COR-L47 (cell line): ENCODE measurements around the gene PIGO.

Experiments
- DNase-seq: peaks from one replicate; lab custom pipeline; 2025; lab: John Stamatoyannopoulos, UW

Gene PIGO

DNA sequence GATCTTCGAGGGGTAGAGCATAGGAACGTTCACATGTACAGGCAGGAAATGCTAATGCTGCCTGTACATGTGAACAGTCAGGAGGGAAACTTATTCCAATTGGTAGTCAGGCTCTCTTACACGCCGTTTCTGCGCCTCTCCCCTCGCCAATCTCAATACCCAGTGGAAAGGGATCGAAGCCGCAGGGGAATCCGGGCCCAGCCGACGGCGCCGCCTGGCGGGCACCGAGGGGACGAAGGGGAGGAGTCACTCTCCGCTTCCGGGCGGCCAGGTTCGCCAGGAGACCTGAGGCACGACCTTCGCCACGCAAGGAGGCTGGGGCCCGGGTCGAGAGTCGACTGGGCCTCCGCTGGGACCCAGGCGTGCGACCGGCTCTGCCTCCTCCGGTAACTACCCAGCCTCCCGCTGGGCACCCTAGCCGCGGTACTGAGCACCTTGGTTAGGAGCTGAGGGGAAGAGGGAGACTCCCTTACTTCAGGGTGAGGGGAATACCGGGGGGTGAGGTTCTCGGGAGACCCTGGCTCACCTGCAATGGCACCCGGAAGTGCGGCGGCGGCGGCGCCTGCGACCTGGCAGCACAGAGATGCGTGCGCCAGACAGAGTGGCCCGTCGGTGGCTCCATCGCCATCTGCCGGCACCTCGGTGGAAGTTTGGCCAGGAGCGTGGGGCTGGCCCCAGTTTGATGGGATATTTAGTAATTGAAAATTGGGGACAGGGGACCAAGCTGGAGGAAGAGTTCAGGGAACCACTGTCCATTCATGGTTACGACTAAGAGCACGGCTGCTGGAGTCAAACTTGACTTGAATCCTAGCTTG is at the start of gene PIGO:
Gene PIGO (minus strand): TSS at position 557 of the 815 bp plus-strand sequence. CDS start 1,026 bp downstream, outside the sequence.
- peak; percentile 83 for DNase-seq

DNA sequence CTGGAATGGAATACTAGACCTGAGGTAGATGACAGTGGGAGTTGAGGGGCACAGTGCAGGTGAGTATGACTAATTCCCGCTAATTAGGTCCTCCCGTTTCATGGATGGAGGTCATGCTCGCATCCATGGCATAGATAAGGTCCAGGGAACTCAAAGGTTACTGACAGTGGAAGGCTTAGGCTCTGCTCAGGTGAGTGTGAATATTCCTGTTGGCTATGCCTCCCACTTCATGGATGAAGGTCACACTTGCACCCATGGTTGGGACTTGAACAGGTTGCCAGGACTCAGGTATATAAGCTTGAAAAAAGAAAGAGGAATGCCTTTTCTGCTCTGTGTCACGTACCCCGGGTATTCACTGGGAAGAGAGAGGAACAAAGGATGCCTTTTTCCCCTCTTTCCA is 45.6 kb upstream of the PIGO start:
- DNase-seq, result no peak

DNA sequence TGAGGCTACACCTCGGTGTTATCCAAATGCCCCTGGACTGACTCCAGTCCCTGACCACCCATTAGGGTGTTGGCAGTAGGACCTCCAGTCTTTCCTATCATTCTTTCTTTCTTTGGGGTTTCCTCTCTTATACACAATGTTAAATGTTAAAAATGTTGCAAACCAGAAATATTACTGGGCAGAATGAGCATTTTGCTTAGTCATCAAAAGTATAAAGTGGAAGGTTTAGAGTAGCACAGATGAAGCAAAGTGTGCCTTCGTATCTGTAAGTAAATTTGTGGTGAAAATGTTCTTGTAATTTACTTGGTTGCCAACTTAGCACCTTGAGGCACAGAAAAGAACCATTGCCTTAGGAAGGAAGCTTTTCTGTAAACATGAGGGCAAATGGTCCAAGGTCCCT is 43.7 kb upstream of the PIGO start:
- no peak for DNase-seq

DNA sequence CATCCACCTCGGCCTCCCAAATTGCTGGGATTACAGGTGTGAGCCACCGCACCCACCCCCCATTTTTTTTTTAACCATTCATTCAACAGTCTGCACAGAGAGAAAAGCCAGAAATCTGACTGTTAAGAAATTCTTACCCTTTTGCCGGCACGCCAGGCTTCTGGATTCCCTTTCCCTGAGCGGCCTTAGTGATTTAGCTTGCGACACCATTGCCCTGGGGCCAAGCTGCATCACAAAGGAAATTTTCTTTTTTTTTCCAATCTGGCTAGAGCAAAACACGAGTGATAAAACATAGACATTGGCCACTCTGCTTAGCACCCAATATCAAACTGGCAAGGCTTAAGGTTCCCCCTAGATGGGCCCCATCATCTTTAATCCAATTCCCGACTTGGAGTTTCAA is 40.5 kb upstream of the PIGO start:
- no peak for DNase-seq

DNA sequence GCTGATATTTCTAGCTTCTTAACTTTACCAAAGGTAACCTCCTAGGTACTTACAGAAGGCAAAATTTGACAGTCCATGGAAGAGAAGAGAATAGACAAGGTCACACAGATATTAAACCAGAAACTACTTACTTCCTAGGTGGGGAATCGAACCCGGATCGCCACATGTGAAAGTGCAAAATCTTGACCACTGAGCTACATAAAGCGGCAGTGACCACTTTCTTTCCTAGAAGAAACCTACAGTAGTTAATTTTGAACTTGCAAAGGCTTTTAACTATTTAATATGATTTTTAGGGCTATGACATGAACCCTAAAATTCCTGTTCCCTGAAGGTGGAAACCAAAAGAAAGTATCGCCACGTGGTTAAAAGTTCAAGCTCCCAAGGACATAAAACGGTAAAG is 39.6 kb upstream of the PIGO start:
- DNase-seq, result no peak

DNA sequence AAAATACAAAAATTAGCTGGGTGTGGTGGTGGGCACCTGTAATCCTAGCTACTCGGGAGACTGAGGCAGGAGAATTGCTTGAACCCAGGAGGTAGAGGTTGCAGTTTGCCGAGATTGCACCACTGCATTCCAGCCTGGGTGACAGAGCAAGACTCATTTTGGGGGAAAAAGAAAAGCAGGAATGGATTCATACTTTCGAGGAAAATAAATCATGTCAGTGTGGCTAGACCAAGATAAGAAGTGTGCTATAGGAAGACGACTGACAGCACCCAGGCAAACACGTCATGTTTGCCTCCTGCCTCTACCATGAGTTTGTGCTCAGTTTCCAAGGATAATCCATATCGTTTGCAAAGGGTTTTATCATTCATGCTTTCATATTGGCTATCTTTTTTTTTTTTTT is 38.5 kb upstream of the PIGO start:
- no peak for DNase-seq

DNA sequence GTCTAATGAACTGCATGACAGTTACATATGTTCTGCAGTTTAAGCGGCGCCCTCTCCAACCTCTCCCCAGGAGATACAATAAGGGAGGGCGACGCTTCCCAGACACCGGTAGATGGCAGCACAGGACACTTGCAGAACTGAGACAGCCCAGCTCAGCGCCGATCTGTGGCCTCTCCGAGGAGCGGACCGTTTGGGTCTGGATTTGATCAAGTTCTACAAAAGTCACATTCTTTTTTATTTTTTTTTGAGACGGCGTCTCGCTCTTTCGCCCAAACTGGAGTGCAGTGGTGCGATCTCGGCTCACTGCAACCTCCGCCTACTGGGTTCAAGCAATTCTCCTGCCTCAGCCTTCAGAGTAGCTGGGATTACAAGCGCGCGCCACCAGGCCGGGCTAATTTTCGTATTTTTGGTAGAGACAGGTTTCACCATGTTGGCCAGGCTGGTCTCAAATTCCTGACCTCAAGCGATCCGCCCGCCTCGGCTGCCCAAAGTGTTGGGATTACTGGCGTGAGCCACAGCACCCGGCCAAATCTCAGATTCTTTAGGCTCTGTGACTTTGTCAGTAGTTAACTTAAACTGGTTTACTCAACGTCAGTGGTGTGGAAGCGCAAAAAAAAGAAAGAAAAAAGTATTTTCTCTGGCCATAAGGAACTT is 20.6 kb upstream of the PIGO start:
- DNase-seq, result peak; percentile 85

DNA sequence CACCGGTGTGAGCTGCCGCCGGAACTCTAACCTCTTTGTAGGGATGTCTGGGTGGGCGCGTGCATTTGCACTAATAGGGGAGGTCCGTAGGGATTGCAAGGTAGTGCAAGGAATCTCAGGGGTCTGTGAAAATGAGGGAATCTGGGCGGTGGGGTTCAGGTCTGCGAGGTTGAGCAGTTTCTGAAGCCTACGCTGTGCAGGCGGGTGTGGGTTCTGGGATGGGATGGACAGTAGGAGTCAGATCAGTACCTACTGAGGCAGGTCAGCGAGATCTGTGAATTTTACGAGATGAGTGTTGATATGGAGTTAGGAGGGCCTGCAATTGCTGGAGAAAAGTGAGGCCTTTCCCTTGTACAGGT is 20.1 kb upstream of the PIGO start:
- DNase-seq, result no peak

DNA sequence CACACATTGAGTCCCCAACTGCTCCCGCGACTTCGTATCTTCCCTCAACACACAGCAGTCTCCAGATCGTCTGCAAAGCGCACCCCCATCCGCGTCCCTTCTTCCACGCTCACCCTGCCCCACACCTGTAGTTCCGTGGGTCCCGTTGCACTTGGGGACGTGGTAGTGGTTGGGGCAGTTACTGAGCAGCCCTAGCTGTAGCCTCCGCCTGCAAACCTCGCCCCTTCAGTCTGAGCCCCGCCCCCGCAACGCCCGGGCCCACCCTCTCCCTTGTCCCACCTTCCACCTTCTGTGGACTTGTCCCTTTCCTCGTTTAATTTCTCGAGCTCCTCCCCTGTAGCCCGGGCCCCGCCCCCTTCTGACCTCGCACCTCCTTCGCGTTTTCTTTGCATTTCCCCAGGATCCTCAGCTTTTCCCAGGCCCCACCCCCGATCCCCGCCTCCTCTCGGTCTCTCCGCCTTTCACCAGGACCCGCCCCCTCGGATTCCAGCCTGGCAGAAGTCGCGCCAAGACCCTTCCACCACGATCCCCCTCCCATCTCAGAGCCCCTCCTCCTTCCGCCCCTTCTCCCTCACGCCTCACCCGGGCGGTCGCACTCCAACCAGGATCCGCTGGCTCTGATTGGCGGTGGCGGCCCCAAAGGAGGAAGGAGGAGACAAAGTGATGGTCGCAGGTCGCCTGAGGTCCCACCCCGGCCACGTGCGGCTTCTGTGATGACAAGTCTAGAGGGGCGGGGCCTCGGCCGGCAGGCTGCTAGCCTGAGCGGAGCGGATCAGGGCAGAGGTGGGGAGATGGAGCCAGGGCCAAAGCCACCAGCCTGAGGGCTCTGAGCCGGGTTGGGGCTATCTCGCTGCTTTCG is 19.5 kb upstream of the PIGO start, which contains the start of gene ATOSB:
Gene ATOSB (minus strand): TSS at position 183 of the 859 bp plus-strand sequence. CDS start 7,588 bp downstream, outside the sequence.
- peak; percentile 91 for DNase-seq

DNA sequence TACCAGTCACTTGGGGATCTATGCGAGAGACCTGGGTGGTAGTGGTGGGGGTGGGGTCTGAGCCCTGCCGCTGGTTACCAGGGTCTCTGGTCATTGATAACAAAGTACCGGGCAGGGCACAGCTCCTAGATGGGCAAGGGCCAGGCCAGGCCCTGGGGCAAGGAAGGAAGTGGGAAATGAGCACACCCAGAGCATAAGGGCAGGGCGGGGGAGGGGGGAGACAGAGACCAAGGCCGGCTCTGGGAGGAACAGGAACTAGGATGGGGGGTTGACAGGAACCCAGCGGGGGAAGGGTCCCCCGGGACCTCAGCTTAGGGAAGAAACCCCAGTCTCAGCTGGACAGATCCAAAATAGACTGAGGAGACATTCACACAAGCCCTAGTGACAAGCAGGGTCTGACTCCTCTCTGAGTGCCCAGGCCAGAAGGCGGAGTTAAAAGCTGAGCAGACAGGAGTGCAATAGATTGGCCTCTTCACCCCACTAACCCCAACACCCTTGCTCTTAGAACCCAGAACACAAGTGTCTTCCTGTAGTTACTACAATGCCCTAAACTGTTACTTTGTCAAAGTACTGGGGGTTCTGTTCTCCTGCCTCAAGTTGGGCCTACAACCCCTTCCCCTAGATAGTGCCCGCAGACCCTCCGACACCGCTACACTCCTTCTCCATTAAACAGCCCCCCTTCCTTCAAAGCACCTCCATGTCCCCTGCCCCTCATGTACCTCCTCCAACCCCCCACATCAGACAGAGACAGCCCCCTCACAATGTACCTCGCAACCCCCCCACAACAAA is 18.6 kb upstream of the PIGO start:
- DNase-seq, result no peak

DNA sequence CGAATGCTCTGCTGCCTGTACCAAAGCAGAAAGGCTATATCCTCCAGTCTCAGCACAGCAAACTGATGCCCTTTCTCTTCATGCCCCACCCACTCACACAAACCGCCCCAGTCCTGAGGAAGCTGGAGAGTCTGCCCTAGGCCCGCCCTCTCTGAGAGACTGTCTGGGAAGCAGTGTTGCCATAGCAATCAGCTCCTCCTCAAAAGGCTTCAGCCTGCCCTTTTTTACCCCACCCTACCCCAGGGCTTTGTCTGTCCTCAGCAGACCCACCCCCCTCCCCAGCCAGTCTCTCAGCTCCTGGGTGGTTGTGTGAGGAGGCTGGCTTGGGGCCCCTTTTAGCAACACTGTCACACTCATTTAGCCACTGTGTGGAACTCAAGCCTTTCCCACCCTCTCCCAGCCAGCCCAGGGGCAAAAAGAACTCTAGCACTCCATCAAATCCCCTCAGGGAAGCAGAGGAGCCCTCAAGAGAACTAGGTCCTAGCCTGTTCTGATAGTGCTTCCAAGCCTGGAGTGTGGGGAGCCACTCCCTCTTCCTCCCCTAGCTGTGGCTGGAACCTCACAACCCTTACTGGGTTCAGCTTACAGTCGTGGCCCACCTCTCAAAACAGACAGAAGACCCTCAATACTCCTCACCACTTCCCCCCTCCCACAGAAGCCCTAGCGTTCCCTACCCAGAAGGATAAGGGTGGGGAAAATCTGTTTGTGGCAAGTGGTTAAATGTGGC is 17.9 kb upstream of the PIGO start:
- DNase-seq, result peak; percentile 94

DNA sequence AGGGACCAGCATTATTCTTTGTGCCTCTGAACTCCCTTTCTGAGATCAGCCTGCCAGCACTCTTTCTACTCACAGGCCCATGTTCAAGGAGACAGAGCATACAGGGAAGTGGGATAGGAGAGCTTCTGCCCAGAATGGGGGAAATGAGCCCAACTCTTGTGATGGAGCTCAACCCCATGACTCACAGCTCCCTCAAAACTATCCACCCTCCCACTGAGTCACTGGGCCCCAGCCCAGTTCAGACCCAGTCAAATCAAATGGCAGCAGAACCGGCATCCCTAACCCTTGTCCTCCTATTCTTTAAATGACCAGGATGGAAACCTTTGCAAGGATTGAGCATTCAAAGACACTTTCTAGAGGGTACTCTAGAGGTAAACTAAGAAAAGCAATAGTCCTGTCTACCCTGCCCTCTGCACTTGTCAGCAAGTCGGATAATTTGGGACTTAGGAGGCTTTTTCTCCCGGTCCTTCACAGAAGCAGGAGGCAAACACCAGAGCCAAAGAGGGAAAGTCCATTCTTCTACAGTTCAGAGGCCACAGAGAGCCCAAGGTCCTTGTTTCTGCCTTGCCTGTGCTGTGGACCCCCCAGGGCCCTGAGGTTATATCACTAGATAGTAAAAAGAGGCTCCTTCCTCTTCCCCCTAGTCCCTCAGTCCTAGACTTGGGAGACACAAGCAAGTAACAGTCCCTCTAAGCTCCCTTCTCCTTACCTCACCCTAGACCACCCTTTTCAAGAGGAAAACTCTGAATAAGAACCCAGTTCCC is 16.0 kb upstream of the PIGO start:
- DNase-seq, result no peak

DNA sequence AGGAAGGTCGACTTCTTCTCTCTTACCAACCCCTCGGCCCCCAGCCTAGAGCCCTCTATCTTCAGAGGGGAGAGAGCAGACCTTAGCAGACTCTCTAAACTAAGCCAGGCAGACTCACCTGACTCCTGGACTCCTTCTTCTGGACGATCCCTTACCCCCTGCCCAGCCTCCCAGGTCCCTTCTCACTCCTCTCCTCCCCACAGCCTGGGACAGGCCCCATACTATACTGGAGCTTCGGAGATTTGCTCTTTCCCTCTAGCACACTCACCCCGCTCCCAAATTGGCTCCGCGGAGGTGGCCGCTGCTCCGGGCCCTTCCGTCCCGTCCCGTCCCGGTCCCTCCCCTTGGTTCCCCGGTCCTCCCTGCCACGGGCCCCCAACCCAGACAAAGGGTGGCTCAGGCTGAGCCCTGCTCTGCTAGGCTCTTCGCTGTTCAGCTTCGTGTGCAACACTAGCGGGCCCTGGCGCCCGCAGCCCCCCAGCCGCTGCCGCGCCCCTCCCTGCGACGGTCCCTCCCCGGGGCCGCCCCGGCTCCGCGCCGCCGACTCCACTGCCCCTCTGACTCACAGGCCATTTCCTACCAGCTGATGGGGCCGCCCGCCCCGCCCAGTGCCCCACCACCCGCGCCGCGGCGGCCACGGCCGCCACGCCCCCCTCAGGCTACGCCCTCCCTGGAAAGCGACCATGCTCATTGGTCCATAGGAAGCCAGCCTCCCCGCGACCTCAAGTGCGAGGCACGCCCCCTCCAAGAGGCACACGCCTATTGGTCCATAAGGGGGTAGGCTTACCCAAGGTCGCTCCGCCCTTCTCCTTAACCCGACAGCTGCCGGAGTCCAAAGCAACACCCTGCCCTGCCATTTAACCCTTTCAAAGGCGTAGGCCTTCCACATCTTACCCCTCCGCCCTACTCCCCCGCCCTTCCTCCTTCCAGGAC is 14.9 kb upstream of the PIGO start:
- DNase-seq, result peak; percentile 98

DNA sequence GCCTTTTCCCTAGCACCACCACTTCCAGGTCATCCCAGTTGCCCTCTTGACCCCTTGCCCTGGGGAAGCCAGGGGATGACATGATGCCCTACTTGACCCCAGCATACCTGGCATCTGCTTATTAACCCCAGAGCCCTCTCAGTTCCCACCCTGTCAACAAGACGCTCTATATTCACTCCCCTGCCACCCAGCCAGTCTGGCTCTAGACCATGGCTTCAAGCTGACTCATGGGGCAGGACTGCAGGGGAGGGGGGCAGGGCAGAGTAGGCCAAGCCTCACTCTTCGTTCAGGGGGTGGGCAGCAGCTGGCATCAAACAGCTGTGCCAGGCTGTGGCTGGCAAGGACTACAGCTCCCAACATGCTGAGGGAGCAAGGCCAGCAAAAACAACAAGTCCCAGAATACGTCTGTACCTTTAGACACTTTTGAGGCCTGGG is 14.0 kb upstream of the PIGO start:
- DNase-seq, result no peak

DNA sequence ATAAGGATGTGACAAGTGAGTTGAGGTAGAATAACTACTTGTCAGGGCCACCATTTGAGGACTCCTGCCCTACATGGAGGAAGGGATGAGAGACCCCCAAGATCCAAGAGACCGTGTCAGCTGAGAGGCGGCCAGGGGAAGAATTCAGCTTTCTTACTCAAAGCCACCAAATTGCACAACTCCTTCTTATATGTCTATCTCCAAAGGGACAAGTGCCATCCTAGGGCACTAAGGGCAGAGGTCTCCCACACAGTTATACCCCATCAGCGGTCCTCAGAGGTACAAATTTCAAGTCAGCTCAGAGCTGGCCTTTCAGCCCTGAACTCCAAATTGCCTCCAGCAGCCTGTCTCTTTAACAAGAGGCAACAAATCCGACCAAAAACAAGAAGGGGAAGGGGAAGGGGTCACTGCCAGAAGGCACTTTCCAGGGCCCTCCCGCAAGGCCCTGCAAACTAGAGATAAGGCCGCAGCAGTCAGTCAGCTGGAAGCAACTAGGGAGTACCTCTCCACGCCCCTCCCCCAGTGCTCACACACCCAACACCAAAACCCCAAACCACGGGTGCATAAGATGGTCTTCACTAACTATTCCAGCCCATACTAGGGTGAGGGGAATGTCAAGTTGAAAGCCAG is 12.7 kb upstream of the PIGO start:
- no peak for DNase-seq

DNA sequence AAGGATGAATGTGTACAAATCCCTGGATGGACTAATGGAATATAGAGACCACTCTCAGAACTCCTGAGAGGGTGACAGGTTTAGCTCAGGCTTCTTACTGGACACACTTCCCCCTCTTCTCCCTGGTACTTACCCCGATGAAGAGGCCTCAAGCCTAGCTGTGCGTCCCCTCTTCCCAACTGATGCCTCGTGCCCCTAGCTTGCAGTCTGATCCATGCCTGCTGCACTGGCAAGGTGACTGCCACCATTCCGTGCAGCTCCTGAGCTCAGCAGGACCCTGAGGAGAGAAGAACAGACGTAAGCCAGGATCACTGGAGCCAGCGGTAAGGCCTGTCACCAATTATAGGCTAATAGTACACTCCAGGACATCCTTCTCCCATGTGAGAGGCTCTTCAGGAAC is 12.1 kb upstream of the PIGO start:
- no peak for DNase-seq

DNA sequence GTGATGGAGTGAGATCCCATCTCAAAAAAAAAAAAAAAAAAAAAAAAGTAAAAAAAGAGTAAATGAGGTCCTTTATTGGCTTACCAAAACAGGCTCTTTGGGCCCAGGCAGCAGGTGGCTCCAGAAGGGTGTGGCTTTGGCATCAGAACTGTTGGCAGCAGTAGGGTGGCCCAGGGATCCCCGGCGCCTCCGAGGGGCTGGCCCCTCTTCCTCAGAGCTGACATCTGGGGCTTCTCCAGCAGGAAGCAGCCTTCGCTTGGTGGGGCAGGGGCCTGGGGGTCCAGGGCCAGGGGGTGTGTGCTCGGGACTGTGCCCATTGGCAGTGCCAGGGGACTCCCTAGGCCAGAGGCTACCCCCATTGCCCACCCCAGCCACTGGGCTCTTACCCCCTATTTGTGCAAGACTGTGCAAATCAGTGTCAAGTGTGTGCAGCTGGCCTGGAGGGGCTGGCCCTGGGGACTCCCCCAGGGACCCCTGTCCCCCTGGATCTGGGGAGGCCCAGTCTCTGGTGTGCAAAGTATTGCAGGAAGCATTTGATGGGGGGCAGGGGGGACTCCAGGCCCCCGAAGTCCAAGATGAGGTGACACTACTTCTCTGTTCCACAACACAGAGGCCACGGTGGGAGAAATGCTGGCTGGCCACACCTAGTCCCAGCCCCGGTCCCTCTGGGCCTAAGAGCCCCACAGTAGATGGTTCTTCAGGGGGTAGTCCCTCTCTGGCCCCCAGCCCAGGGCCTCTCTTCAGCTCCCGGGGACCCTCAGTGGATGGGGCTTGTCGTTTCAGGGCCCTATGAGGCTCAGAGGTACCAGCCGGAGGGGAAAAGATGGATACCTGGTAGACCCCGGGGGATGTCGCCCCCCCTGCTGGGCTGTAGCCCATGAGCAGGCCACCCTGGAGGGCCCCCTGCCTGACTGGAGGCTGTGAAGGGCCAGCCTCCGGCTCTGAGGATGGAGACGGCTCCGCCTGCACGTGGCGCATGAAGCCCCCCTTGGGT is 11.2 kb upstream of the PIGO start:
- DNase-seq, result no peak
